K562 (cell line): ENCODE measurements around the gene RABEPK. TPM values are rescaled to one million over a fixed set of nuclear protein-coding genes. Genes with fewer than 3 reads are reported as not detected.
A peak's percentile ranks its signal among the peaks of the same experiment; 100 is the strongest.

ENCODE experiments used
- BCLAF1 ChIP-seq, 2 experiments: fragments of 450-650 bp in 1 of 2; IDR thresholded peaks; 2 replicates each; pipeline ENCODE4 v1.6.1; 2011 to 2017; ENCODE audit warnings: low read depth in 2 of 2, antibody characterized with exemption in 1 of 2, borderline replicate concordance in 1 of 2, low read length in 1 of 2, mild to moderate bottlenecking in 1 of 2, mixed read lengths in 1 of 2; ENCODE audit not compliant: control insufficient read depth in 1 of 2
- CBFB ChIP-seq: sonication (generic); formaldehyde crosslinking; IDR thresholded peaks from 2 replicates; pipeline ENCODE4 v1.4.0; 2020; ENCODE audit warnings: mild to moderate bottlenecking, missing genetic modification reagents
- E2F3 ChIP-seq: fragments of 250-450 bp; sonication (Bioruptor Pico); IDR thresholded peaks from 2 replicates; pipeline ENCODE4 v1.4.0; 2020; ENCODE audit warnings: mild to moderate bottlenecking
- ELF1 ChIP-seq: fragments of 200-800 bp; sonication (Bioruptor generic); IDR thresholded peaks from 2 replicates; pipeline ENCODE4 v1.6.1; 2016; ENCODE audit warnings: missing genetic modification characterization, missing compliant biosample characterization
- KLF6 ChIP-seq: fragments of 250-450 bp; sonication (Bioruptor Pico); IDR thresholded peaks from 2 replicates; pipeline ENCODE4 v1.4.0; 2020; ENCODE audit warnings: mild to moderate bottlenecking, moderate library complexity, borderline replicate concordance
- PML ChIP-seq: IDR thresholded peaks from 2 replicates; pipeline ENCODE4 v1.6.1; 2012; ENCODE audit warnings: low read length, inconsistent platforms
- RERE ChIP-seq: sonication (generic); formaldehyde crosslinking; IDR thresholded peaks from 2 replicates; pipeline ENCODE4 v1.8.0; 2023; ENCODE audit warnings: missing genetic modification reagents, mild to moderate bottlenecking, borderline replicate concordance
- RFX7 ChIP-seq: fragments of 250-450 bp; sonication (Bioruptor Pico); IDR thresholded peaks from 2 replicates; pipeline ENCODE4 v1.5.1; 2021; ENCODE audit warnings: mild to moderate bottlenecking
- TEAD1 ChIP-seq, 2 experiments: fragments of 450-650 bp in 1 of 2; sonication (generic) in 1 of 2; formaldehyde crosslinking; IDR thresholded peaks; 2 replicates each; pipeline versions ENCODE4 v1.4.0 to v1.8.0; 2020 to 2022; ENCODE audit warnings: mild to moderate bottlenecking in 2 of 2, missing genetic modification reagents in 1 of 2
- ZBED1 ChIP-seq: IDR thresholded peaks from 2 replicates; pipeline ENCODE4 v1.6.1; 2014
- ZBTB17 ChIP-seq: fragments of 450-650 bp; formaldehyde crosslinking; IDR thresholded peaks from 2 replicates; pipeline ENCODE4 v1.4.0; 2020; ENCODE audit warnings: mild to moderate bottlenecking
- ZC3H4 ChIP-seq: sonication (generic); formaldehyde crosslinking; IDR thresholded peaks from 2 replicates; pipeline ENCODE4 v1.9.0; 2021; ENCODE audit warnings: missing genetic modification reagents, borderline replicate concordance
- ZNF589 ChIP-seq: fragments of 200-800 bp; sonication (Bioruptor generic); IDR thresholded peaks from 2 replicates; pipeline ENCODE4 v1.6.1; 2016; ENCODE audit warnings: low read depth, missing genetic modification characterization, missing compliant biosample characterization
- ZZZ3 ChIP-seq: fragments of 450-650 bp; IDR thresholded peaks from 2 replicates; pipeline ENCODE4 v1.6.1; 2016; ENCODE audit warnings: antibody characterized with exemption, mild to moderate bottlenecking, moderate library complexity
- polyA plus RNA-seq, 8 experiments: library from polyadenylated mRNA; depleted of rRNA in 4 of 8; stranded (reverse) in 5 of 8; unstranded in 3 of 8; fragments of >200 nt; fragmentation: Nextera tagmentation in 2 of 8; fragmentation: Illumina TruSeq in 1 of 8; extraction: Ambion mirVana in 2 of 8; extraction: Trizol in 1 of 8; gene quantifications; 2 replicates each; pipeline versions ENCODE4 v1.2.1 to v1.2.3, GENCODE V29; 2011 to 2014; ENCODE audit warnings: inconsistent platforms in 1 of 8, missing spikeins in 1 of 8
- total RNA-seq, 7 experiments: library from RNA; depleted of rRNA in 6 of 7; stranded (reverse); fragments of >200 nt in 6 of 7; fragmentation: Illumina TruSeq in 2 of 7; extraction: Trizol in 2 of 7; gene quantifications; 2 replicates each; pipeline versions ENCODE4 v1.2.1 to v1.2.3, GENCODE V29; 2011 to 2021; ENCODE audit warnings: low replicate concordance in 1 of 7
- TF ChIP-seq, protein P1 (sequence below), 3 experiments: IDR thresholded peaks in 2 of 3; conservative IDR thresholded peaks in 1 of 3; 2 replicates each; pipeline ENCODE4 v1.5.1; 2011 to 2012; ENCODE audit warnings: low read length in 3 of 3, mild to moderate bottlenecking in 3 of 3, control low read depth in 2 of 3, improper control_type of control experiment in 1 of 3, inconsistent platforms in 1 of 3, low read depth in 1 of 3, mixed read lengths in 1 of 3, moderate library complexity in 1 of 3; ENCODE audit not compliant: insufficient read depth in 2 of 3

Gene RABEPK
- total and polyA plus RNA-seq, 9 of the 15 experiments (the other 6 are each of a cell fraction or from before 2014, with no cell fraction given), result 38.3 to 113 (median 52.8) TPM

- TF ChIP-seq RERE (no peak), ELF1 (tag) (0 out of 2 replicates have a peak, but pooled peaks have one; percentile 13), ZNF589 (CRISPR knock-in tag) (peak; percentile 21; the same call in 1 of the 2 replicates), ZZZ3 (no peak), ZC3H4 (CRISPR knock-in tag) (peak; percentile 83; the same call in 1 of the 2 replicates), KLF6 (CRISPR knock-in tag) (peak; percentile 43; the same call in 1 of the 2 replicates), ZBTB17 (CRISPR knock-in tag) (peak; percentile 24; the same call in 1 of the 2 replicates), BCLAF1 (IDR thresholded peaks at IDR 0.05; ENCODE audit: borderline replicate concordance in 1 of 2, control insufficient read depth in 1 of 2, low read depth in 2 of 2, low read length in 1 of 2) (no peak), TEAD1 (CRISPR knock-in tag; IDR thresholded peaks at IDR 0.05) (peak; percentile 29 to 40; a peak in 1 of 4 replicates), PML (no peak), ZBED1 (no peak), CBFB (CRISPR knock-in tag) (0 out of 2 replicates have a peak, but pooled peaks have one; percentile 52), RFX7 (CRISPR knock-in tag) (no peak), E2F3 (CRISPR knock-in tag) (peak; percentile 11; the same call in 1 of the 2 replicates)
- TF ChIP-seq, protein P1, sequence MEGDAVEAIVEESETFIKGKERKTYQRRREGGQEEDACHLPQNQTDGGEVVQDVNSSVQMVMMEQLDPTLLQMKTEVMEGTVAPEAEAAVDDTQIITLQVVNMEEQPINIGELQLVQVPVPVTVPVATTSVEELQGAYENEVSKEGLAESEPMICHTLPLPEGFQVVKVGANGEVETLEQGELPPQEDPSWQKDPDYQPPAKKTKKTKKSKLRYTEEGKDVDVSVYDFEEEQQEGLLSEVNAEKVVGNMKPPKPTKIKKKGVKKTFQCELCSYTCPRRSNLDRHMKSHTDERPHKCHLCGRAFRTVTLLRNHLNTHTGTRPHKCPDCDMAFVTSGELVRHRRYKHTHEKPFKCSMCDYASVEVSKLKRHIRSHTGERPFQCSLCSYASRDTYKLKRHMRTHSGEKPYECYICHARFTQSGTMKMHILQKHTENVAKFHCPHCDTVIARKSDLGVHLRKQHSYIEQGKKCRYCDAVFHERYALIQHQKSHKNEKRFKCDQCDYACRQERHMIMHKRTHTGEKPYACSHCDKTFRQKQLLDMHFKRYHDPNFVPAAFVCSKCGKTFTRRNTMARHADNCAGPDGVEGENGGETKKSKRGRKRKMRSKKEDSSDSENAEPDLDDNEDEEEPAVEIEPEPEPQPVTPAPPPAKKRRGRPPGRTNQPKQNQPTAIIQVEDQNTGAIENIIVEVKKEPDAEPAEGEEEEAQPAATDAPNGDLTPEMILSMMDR (IDR thresholded peaks at IDR 0.05 in 2 of 3, conservative IDR thresholded peaks at IDR 0.05 in 1 of 3; ENCODE audit: insufficient read depth in 2 of 3, low read depth in 1 of 3, low read length in 3 of 3), result no peak
These were observed 41.8 kb downstream of the RABEPK start (continued) for GRCh38 chr9:125241863-125242739.
